ENCODE results near the gene SPDYE18. TPM values are rescaled to one million over a fixed set of nuclear protein-coding genes. Genes with fewer than 3 reads are reported as not detected.

SPDYE18 gene, protein sequence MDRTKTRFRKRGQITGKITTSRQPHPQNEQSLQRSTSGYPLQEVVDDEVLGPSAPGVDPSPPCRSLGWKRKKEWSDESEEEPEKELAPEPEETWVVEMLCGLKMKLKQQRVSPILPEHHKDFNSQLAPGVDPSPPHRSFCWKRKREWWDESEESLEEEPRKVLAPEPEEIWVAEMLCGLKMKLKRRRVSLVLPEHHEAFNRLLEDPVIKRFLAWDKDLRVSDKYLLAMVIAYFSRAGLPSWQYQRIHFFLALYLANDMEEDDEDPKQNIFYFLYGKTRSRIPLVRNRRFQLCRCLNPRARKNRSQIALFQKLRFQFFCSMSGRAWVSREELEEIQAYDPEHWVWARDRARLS
- total RNA-seq, result not detected

DNA sequence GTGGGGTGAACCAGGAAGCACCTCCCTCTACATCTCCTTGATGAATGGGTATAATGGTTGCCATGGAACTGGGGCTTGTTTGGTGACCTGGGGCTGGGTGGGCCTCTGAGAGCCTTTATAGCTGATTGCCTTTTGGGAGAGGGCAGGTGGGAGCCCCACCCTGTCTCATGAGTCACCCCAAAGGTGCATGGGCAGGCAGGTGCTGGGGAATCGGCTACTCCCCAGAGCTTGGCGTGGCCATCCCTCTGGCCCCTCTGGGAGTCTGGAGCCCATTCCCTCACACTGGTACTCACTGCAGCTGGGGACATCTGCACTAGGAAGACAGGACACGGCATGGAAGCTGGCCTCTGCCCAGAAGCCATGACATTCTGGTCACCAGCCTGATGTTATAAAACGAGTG is at the start of gene SPDYE18:
SPDYE18 (minus strand) TSS at position 2 of the 400 bp plus-strand sequence. CDS start 2,046 bp downstream, outside the sequence.

DNA sequence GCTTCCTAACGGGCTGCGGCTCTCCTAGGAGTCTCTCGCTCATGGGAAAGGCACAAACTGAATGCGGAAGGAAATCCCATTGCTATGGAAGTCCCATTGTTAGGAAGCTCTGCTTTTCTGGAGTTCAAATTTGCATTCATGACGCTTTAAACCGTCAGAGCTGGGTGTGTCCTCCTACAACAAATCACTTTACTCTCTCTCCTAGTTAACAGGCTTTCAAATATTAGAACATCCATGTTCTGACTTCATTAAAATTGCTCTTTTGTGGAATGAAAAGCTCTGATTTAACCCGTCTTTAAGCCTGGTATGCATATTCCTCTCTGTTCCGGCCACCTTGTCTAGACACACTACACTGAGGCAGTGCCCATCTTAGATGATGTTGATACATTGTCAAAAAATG is 30.1 kb downstream of the SPDYE18 start, which contains the start of gene SPDYE17:
SPDYE17 (minus strand) TSS at position 101 of the 400 bp plus-strand sequence. CDS start 1,791 bp downstream, outside the sequence.

Small RNA genes lying within 50 kb of the gene (small RNA-seq; reads per million reads assigned to genes)
- gene RF00019, result not detected

Other genes with a start within 250 kb of the SPDYE18 start
- not detected for gene SPDYE17, start 30.2 kb downstream of the SPDYE18 start, total RNA-seq
- gene CCDC146, start 60.1 kb upstream of the SPDYE18 start, total RNA-seq, result 19.1 TPM
- 2.3 TPM for gene FGL2, start 137.3 kb upstream of the SPDYE18 start, total RNA-seq